ENCODE measurements around the gene TNS4.

Gene TNS4

GRCh38 chr17:40452216-40452787 is 49.1 kb downstream of the TNS4 start:
- peak overlapping the region in 12 of 21 experiments; percentile 1 to 67 (median 49) for H3K27ac ChIP-seq
- H3K4me3 ChIP-seq: no peak overlapping the region

GRCh38 chr17:40451420-40451819 is 50.0 kb downstream of the TNS4 start:
- no peak overlapping the region for H3K4me3 ChIP-seq
- H3K27ac ChIP-seq: peak overlapping the region in 12 of 21 experiments; percentile 1 to 67 (median 48)

DNA sequence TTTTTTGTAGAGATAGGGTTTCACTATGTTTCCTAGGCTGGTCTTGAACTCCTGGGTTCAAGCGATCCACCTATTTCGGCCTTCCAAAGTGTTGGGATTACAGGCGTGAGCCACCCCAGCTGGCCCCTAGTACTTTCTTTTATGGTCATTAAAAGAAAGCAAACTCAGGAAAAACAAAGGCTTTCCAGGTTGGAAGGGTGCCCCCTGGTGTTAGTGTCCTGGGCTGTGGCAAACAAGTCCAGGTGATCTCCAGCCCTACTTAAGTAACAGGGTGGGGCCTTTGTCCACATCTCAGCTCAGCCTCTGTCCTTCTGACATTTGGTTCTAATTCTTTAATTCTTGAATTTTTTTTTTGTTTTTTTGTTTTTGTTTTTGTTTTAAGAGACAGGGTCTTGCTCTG is 51.2 kb downstream of the TNS4 start:
- H3K27ac ChIP-seq: peak overlapping the region in 6 of 21 experiments; percentile 26 to 86 (median 42)

GRCh38 chr17:40448639-40449261 is 52.7 kb downstream of the TNS4 start:
- Histone ChIP-seq H3K27ac (peak overlapping the region in 12 of 21 experiments; percentile 28 to 86 (median 72)), H3K4me3 (no peak overlapping the region)

More for the DNA sequence above, 51.2 kb downstream of the TNS4 start:
- no peak overlapping the region for H3K4me3 ChIP-seq

DNA sequence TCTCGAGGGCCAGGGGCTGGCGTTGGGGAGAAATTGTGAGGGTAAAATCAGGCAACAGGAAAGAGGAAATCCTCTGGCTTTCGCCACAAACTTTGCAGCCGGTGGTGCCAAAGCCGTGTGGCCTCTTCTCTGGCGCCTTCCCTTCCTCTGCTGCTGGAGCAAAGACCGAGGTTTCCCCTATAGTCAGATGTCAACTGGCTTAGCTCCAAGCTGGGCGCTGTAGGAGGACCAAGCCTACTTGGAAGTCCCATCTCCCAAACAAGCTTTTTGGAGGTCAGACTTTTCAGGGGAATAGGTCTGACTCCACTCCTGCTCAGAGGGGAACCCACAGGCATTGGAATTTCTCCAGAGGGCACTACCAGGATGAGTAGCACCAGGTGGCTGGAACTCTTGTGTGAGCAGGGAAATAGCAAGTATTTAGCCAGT is 53.2 kb downstream of the TNS4 start:
- Histone ChIP-seq H3K27ac (peak overlapping the region in 17 of 21 experiments; percentile 28 to 86 (median 68)), H3K4me3 (peak overlapping the region in 2 of 7 experiments; percentile 0 to 58)

DNA sequence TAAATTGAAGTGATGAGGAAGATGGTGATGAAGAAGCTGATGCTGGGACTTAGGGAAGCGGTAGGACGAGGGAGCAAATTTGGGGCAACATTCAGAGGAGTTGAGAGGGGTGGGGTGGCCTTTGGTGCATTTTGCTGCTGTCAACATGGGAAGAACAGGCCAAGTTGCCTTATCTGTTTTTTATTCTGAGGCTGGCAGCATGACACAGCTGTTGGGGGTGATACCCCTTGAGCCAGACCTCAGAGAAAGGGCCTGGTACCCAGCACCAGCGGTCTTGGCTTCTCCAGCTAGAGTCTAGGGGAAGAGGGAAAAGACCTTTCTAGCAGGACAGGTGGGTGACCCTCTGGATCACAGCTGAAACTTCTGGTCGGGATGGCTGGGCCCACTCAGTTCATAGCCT is 53.6 kb downstream of the TNS4 start:
- Histone ChIP-seq H3K27ac (peak overlapping the region in 17 of 21 experiments; percentile 28 to 86 (median 68)), H3K4me3 (peak overlapping the region in 3 of 7 experiments; percentile 0 to 76 (median 58))

GRCh38 chr17:40447148-40447644 is 54.2 kb downstream of the TNS4 start:
- Histone ChIP-seq H3K4me3 (peak overlapping the region in 5 of 7 experiments; percentile 15 to 76 (median 53)), H3K27ac (peak overlapping the region in 15 of 21 experiments; percentile 3 to 92 (median 70))

DNA sequence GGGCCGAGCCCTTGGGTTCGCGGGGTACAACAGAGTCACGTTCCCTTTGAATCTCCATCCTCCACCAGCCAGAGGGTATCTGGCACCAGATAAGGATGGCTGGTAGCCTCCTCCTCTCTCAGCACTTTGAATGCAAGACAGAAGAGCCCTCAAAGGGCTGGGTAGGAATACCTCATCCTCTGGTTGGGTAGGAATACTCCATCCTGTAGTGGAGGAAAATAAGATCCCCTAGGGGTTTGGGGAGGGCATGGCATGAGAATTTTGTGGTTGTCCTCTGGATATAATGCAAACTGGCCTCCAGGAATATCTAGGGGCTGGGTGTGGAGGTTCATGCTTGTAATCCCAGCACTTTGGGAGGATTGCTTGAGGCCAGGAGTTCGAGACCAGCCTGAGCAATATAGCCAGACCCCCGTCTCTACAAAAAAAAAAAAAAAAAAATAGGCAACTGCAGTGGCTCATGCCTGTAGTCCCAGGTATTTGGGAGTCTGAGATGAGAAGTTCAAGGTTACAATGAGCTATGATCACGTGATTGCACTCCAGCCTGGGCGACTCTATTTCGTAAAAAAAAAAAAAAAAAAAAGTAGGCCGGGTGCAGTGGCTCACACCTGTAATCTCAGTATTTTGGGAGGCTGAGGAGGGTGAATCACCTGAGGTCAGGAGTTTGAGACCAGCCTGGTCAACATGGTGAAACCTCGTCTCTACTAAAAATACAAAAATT is 55.5 kb downstream of the TNS4 start:
- Histone ChIP-seq H3K27ac (peak overlapping the region in 20 of 21 experiments; percentile 62 to 94 (median 86)), H3K4me3 (peak overlapping the region; percentile 40 to 76 (median 53))

- Histone ChIP-seq H3K4me3 (peak overlapping the region; percentile 40 to 76 (median 53)), H3K27ac (peak overlapping the region; percentile 51 to 94 (median 86))
Observed at GRCh38 chr17:40443988-40444899, 57.2 kb downstream of the TNS4 start.

- Histone ChIP-seq H3K27ac (peak within 1 kb of the TSS; percentile 51 to 94 (median 86)), H3K4me3 (peak within 1 kb of the TSS; percentile 40 to 76 (median 53))
Observed at GRCh38 chr17:40443196-40443987, 58.0 kb downstream of the TNS4 start, which contains the start of gene IGFBP4. Gene IGFBP4 (plus strand): TSS chr17:40443450. CDS start chr17:40443736, 286 bp downstream.

- Histone ChIP-seq H3K4me3 (peak overlapping the region; percentile 40 to 76 (median 53)), H3K27ac (peak overlapping the region in 20 of 21 experiments; percentile 62 to 94 (median 86))
Observed at GRCh38 chr17:40442392-40443195, 58.8 kb downstream of the TNS4 start.

- Histone ChIP-seq H3K27ac (no peak overlapping the region), H3K4me3 (no peak overlapping the region)
Observed at GRCh38 chr17:40440166-40440565, 61.3 kb downstream of the TNS4 start.

DNA sequence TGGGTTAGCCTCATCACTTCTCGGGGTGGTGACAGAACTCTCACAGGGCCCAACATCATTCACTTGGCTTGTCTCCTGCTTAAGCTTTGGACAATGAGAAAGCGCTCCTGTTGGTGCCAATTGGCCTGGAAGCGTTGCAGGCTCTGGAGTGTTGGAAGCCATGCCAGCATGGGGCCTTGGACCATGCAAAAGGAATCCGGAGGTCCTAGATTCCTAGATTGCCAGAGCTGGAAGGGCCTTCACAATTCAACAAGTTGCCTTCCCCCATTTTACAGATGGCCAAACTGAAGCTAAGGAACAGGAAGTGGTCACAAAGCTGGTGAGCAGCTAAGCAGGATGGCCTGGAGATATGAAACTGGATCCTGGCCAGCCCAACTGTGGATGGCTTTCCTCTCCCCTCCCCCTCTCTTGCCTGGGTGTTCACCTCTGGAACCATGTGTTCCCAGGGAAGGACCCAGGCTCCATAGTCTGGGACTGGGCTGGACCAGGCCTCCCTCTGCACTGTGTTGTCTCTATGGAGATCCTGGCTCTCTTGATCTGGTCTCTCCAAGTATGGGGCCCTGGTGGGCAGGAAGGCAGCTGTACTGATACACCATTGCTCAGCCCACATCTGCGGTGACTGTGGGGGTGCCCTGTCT is 64.2 kb downstream of the TNS4 start:
- peak overlapping the region in 1 of 21 experiments; percentile 35 for H3K27ac ChIP-seq
- H3K4me3 ChIP-seq: no peak overlapping the region

DNA sequence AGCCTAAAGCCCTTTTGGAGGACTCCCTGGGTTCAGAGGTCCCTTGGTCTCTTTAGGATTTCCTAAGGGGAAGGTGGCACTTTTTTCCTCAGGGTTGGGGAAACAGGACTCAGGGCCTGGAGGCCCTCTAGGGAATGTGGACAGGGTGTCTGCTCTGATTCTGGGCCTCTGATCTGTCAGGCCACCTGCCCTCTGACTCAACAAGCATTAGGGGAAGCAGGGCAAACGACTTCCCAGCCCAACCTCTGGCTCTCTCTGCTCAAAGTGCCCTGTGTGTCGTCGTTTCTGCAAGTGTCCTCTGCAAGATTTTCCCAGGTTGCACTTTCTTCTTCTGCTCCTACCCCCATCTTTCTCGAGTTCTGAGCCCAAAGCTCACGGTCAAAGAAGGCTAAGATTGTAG is 64.8 kb downstream of the TNS4 start:
- H3K4me3 ChIP-seq: no peak overlapping the region
- no peak overlapping the region for H3K27ac ChIP-seq

DNA sequence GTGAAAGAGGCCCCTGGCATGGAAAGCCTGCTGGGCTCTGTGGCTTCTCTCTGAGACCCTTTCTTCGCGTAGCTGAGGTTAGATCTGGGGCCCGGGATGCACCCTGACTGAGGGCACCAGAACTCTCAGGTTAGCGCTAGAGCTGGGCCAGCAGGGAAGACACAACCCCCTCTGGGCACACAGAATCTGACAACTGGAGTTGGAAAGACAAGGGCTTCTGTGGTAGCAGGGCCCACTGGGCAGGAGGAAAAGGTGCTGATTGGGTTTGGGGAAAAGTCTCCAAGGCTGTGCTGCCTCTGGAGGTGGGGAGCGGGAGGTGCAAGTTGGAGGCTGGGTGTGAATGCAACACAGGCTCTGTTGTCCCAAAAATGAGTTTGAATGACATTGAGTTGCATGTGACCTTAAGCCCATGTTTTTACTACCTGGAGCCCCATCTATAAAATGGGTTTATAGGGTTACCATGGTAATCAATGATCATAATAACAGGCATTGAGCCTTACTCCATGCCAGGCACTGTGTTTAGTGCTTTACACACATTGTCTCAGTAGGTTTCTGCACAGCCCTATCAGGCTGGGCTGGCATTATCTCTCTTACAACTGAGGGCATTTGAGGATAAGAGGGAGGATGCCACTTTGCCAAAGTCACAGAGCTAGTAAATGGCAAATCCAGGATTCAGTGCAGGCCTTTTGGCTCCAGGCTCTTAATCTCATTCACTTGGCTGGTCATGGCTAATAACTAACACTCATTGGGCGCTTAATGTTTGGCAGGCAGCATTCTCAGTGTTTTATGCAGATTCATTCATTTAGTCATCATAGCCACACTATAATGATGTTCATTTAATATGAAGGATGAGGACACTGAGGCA is 67.6 kb downstream of the TNS4 start:
- Histone ChIP-seq H3K27ac (peak overlapping the region in 2 of 21 experiments; percentile 14 to 26), H3K4me3 (no peak overlapping the region)

Data from skin epidermis (tissue), 12 donors.